Fibroblast of the aortic adventitia (primary cell): ENCODE data around the gene COL17A1. TPM values are rescaled to one million over a fixed set of nuclear protein-coding genes. Genes with fewer than 3 reads are reported as not detected.

Source experiments
- DNase-seq: peaks from one replicate; pipeline ENCODE4 v3.0.0-alpha.2; 2010; ENCODE audit warnings: low read depth
- H3K4me3 ChIP-seq: 2 replicates; pipeline ENCODE4 v1.5.1; 2011; ENCODE audit warnings: low read depth, mild to moderate bottlenecking, control low read depth, low read length, moderate library complexity
- CTCF ChIP-seq: IDR thresholded peaks from 2 replicates; pipeline ENCODE4 v1.5.1; 2011; ENCODE audit warnings: mild to moderate bottlenecking, low read length, control low read depth, inconsistent platforms; ENCODE audit not compliant: insufficient read depth
- total RNA-seq: library from RNA; depleted of rRNA; stranded (reverse); fragments of >200 nt; gene quantifications from 2 replicates; pipeline ENCODE4 v1.2.3, GENCODE V29; 2012; ENCODE audit warnings: low replicate concordance

The COL17A1 gene
- total RNA-seq, 1 donor: 2.0 TPM

GRCh38 chr10:104013489-104013888 lies 72.2 kb downstream of the COL17A1 start:
- H3K4me3 ChIP-seq: no peak overlapping the region
- no peak for TF ChIP-seq CTCF

GRCh38 chr10:104011904-104012303 lies 73.8 kb downstream of the COL17A1 start:
- no peak overlapping the region for H3K4me3 ChIP-seq
- no peak for TF ChIP-seq CTCF
- no peak for DNase-seq

More at GRCh38 chr10:104013489-104013888, 72.2 kb downstream of the COL17A1 start:
- DNase-seq: no peak

GRCh38 chr10:104005172-104005863 lies 80.4 kb downstream of the COL17A1 start:
- DNase-seq: no peak
- TF ChIP-seq CTCF: no peak
- no peak overlapping the region for H3K4me3 ChIP-seq

GRCh38 chr10:104002911-104003310 lies 82.8 kb downstream of the COL17A1 start:
- no peak for DNase-seq
- H3K4me3 ChIP-seq: no peak overlapping the region
- TF ChIP-seq CTCF: no peak

- TF ChIP-seq CTCF: no peak
- H3K4me3 ChIP-seq: no peak overlapping the region
- no peak for DNase-seq
Measured at GRCh38 chr10:103998805-103999204, 86.9 kb downstream of the COL17A1 start.

- DNase-seq: no peak
- no peak for TF ChIP-seq CTCF
- no peak overlapping the region for H3K4me3 ChIP-seq
Measured at GRCh38 chr10:103995134-103995533, 90.5 kb downstream of the COL17A1 start.
